Limb (tissue), 2 donors: ENCODE measurements around the gene LRRD1.
"Not testable (repeated sequence)": the region's sequence is repeated elsewhere in the genome, so short reads cannot be mapped to it uniquely, and the experiment has no call there.

Source experiments
- DNase-seq, 2 donors: peaks; one replicate each; pipeline ENCODE4 v3.0.0-alpha.2; 2016; ENCODE audit errors: extremely low spot score in 2 of 2

Gene LRRD1

DNA sequence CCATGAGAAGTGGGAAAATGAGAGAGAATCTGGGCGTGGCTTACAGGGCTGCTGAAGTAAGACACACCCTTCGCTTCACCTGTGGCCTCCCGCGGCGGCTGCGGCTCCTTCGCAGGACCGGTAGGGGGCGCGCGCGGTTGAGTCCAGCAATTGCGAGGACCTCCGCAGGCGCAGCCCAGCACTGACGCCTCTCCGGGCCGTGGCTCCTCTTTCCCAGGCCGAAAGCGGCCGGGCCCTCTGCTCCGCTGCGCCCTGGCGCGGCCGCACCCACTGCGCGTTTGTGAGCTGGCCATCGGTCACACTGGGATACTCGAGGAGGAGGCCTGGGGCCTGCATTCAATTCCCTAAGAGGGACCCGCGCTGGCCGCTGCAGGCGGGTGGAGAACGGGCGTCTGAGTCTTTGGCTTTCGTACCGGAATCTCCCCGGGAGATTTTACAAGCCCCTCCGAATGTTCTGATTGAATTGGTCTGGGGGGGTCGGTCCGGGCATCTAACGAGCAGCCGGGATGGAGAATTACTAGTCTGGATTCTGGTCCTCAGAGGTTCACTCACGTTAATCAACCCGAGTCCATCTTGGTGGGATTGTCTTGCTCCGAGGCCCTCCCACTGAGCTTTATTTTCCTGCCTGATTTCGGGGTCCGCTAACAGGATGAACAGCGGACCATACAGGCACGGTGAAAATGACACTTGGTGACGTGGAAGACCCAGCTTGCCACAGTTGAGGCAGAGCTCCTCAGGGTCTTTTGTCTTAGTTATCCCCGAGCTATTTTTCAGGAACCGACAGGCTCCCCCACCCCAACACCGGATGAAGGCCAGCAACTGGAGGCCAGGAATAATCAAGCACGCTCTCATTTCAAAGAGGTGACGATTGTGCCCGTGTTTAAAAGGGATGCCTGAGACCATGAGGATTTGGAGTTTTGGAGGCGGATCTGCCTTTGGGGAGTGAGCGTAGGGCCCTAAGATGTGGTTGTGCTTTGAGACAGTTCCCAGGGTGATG is at the start of gene LRRD1:
Gene LRRD1 (minus strand): TSS at position 215 of the 997 bp plus-strand sequence. CDS start 13,940 bp downstream, outside the sequence.
- peak; percentile 80 to 94 for DNase-seq

DNA sequence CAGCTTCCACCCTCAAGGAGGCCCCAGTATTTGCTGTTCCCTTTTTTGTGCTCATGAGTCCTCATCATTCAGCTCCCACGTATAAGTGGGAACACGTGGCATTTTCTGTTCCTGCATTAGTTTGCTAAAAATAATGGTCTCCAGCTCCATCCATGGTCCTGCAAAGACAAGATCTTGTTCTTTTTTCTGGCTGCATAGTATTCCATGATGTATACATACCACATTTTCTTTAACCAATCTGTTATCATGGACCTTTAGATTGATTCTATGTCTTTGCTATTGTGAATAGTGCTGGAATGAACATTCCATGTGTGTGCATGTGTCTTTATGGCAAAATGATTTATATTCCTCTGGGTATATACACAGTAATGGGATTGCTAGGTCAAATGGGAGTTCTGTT is 49.8 kb upstream of the LRRD1 start:
- DNase-seq, result no peak

DNA sequence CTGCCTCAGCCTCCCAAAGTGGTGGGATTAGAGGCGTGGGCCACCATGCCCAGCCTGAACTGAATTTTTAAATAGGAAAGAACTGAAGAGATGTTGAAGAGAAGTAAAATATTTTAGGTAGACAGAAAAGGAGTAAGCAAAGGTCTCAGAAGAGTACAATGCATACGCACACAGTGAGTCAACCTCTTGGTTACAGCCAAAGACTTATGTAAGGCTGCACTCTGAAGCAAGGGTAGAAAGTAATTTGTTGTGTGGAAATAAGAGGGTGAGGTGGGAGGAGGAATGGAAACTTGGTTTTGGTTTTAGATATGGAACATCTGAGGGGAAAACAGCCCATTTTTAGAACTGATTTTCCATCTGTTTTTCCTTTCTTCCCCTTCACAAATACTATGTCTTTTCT is 49.2 kb upstream of the LRRD1 start:
- DNase-seq, result no peak

DNA sequence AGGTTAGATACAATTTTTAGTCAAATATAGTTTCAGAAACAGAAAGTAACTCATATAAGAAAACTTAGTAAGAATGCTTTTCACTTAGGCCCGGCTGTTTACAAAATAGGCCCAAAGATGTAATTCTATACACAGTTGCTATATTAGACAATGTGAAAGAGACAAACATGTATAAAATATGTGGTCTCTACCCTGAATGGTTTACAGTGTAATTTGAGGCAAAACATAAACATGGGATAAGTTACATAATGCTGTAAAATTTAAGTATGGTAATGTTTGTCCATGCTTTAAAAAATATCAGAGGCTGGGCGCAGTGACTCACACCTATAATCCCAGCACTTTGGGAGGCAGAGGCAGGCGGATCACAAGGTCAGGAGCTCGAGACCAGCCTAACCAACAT is 48.0 kb upstream of the LRRD1 start:
- DNase-seq, result no peak

DNA sequence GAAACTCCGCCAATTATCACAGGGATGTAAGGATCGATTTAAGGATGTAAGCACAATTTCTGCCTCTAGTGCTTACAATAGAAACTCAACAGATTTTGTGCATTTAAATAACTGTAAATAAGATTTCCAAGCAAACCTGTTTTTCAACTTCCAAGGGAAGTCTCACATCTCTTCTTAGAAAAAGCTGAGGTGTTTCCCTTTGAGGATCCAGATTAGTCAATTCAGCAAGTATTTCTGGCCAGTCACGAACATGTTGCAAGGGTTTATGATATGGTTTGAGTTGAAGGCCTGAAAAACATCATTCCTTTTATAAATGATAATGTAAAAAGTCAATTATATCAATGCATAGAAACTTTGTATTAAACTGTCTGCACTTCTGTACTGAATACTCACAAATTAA is 42.8 kb upstream of the LRRD1 start:
- no peak for DNase-seq

DNA sequence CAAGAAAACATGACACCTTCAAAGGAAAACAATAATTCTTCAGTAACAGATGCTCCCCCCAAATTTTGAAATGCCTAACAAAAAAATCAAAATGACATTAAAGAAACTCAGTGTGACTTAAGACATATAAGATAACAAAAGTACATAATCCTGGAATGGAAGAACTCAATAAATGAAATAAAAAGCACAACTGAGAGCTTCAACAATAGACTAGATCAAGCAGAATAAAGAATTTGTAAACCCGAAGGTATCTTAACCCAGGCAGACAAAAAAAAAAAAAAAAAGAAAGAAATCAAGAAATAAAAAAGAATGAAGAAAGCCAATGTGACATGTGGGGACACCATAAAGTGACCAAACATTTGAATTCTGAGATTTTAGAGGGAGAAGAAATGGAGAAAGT is 27.7 kb upstream of the LRRD1 start:
- no peak for DNase-seq

DNA sequence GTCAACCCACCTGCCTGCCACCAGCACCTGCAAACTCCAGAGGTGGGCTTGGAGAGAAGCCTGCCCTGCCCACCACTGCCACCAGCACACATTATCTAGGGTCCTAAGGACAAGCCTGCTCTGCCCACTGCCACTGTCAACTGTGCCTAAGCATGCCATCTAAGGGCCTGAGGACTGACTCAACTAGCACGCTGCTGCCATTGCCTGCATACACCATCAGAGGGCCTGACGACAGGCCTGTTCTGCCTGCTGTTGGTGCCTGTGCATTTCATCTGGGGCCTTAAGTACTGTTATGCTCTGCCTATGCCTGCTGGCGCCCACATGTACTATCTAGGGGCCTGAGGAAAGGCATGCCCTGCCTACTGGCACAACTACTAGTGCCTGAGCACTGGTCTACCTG is 27.0 kb upstream of the LRRD1 start:
- no peak for DNase-seq

DNA sequence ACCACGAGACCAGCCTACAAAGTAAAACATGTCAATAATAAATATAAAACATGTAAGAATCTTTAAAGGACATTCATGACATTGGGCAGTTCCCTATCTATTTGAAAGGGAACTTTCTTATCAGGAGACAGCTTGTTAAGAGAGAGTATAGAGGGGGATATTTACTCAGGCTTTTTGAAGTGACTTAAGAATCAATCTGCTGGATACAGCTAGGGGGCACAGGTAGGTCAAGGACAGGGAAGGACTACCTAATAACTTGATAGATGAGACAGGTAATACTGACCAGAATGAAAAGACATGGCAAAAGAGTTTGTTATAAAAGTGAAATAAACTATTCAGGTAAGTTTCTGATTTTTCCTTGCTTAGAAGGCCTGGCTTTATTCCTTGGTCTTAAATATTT is 21.8 kb upstream of the LRRD1 start:
- no peak for DNase-seq

DNA sequence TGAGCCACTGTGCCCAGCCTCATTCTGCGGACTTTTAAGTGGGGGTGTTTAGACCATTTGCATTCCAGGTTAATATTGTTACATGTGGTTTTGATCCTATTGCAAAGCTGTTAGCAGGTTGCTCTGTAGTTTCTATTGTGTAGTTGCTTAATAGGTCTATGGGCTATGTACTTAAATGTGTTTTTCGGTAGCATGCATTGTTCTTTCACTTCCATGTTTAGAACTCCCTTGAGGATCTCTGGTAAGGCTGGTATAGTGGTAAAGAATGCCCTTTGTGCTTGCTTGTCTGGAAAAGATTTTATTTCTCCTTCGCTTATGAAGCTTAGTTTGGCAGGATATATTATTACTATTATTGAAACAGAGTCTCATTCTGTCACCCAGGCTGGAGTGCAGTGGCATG is 13.4 kb upstream of the LRRD1 start:
- no peak for DNase-seq

DNA sequence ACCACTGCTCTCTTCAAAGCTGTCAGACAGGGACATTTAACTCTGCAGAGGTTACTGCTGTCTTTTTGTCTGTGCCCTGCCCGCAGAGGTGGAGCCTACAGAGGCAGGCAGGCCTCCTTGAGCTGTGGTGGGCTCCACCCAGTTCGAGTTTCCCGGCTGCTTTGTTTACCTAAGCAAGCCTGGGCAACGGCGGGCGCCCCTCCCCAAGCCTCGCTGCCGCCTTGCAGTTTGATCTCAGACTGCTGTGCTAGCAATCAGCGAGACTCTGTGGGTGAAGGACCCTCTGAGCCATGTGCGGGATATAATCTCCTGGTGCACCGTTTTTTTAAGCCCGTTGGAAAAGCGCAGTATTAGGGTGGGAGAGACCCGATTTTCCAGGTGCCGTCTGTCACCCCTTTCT is 10.3 kb upstream of the LRRD1 start:
- not testable (repeated sequence) for DNase-seq

DNA sequence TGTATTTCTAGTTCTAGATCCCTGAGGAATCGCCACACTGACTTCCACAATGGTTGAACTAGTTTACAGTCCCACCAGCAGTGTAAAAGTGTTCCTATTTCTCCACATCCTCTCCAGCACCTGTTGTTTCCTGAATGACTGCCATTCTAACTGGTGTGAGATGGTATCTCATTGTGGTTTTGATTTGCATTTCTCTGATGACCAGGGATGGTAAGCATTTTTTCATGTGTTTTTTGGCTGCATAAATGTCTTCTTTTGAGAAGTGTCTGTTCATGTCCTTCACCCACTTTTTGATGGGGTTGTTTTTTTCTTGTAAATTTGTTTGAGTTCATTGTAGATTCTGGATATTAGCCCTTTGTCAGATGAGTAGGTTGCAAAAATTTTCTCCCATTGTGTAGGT is 5.4 kb upstream of the LRRD1 start:
- not testable (repeated sequence) for DNase-seq

DNA sequence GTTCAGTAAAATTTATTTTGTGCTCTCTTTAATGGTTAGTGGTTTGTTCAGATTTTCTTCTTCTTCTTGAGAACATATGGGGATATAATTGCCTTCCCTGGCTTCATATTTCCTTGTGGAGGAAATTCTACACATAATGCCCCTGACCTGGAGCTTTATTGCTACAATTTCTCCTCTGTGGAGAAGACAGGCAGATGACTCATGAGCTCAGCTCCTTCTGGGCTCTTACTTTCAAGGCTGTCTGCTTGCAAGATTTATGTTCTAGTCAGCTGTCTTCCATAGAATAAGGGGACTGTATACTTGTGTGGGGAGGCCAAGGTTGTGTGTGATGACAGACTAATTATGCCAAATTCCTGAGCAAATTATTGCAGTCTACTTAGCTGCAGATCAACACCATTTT is 1.6 kb downstream of the LRRD1 start:
- DNase-seq, result peak in 1 of 2 donors; percentile 21

DNA sequence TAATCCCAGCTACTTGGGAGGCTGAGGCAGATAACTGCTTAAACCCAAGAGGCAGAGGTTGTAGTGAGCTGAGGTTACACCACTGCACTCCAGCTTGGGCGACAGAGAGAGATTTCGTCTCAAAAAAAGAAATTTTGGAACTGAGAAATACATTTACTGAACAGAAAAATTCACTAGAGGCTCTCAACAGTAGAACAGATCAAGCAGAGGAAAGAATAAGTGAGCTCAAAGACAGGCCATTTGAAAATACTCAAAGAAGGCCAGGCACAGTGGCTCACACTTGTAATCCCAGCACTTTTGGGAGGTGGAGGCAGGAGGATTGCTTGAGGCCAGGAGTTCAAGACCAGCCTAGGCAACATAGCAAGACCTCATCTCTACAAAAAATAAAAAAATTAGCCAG is 9.4 kb downstream of the LRRD1 start:
- not testable (repeated sequence) for DNase-seq

DNA sequence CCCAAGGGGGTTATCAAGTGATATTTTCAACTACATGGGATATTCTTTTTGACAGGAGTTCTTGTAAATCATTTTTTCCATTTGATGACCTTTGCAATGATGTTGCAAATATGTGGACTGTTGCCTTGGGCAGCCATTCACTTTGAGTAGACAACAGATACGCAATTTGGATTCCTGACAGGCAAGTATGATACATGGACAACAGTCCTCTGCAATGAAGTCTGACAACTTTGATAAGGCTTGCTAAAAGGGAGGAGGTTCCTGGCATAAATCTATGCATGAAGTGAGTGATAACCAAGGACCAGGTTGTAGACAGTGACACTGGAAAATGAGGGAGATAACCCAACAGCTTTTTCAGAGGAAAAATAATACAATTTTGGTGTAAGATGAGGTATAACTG is 17.7 kb downstream of the LRRD1 start:
- DNase-seq, result no peak

DNA sequence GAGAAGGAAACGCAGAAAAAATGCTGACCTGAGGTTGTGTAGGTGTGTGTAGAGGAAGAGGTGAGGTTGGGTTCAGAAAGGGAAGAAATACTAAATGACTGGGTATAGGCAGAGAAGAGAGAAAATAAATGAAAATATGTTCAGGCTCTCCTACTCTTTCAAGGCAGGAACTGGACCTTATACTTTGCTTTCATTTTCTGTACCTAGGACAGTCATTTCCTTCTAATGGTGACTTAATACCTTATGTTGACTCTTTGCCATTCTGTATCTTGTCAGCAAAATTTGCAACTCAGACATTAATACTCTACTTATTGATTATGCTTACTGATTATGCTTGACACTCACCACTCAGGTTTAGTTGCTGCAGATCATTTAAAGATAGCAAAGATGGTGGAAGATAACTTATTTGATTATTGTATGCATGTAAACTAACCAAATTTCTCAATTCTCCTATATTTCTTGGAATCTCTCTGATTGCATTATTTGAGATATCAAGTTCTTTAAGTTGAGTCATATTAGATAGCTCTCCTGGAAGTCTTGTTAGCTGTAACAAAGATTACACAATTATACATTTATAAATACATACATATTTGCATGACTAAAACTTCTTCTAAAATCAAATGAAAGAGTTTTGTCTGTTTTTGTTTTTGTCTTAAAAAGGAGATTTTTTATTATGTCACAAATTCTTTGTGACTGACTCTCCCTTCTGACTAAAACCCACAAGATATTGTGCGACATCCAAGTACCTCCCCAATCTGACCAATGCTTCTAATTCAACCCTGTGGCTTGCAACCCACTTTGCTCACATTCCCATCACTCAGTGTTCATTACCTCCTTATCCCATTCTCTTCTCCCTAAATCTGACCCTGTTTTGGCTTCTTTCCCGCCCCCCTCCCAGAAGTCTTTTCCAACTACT is 20.0 kb downstream of the LRRD1 start:
- DNase-seq, result no peak

DNA sequence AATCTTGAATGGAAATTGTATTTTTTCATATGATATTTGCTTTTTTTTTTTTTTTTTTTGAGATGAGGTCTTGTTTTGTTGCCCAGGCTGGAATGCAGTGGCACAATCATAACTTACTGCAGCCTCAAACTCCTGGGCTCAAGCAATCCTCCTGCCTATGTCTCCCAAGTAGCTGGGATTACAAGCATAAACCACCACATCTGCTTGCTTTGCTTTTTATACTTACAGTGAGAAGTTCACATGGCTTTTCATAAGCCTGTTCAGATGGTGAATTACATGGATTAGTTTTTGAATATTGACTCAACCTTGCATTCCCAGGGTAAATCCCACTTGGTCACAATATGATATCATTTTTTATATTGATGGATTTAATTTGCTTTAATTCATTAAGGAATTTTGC is 22.0 kb downstream of the LRRD1 start:
- no peak for DNase-seq

DNA sequence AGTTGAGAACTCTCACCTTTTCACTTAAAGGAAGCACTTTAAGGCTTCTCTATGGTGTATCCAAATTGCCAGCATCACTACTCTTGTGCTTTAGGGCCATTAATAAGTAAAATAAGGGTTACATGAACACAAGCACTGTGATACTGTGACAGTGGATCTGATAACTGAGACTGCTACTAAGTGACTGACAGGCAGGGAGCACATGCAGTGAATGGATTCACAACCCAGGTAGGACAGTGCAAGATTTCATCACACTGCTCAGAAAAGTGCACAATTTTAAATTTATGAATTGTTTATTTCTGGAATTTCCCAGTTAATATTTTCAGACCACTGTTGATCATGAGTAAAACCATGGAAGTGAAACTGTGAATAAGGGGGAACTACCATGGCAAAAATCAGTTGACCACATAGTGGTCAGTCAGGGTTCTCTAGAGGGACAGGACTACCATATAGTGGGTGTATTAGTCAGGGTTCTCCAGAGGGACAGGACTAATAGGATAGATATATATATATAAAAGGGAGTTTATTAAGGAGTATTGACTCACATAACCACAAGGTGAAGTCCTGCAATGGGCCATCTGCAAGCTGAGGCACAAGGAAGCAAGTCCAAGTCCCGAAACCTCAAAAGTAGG is 23.7 kb downstream of the LRRD1 start:
- no peak for DNase-seq

DNA sequence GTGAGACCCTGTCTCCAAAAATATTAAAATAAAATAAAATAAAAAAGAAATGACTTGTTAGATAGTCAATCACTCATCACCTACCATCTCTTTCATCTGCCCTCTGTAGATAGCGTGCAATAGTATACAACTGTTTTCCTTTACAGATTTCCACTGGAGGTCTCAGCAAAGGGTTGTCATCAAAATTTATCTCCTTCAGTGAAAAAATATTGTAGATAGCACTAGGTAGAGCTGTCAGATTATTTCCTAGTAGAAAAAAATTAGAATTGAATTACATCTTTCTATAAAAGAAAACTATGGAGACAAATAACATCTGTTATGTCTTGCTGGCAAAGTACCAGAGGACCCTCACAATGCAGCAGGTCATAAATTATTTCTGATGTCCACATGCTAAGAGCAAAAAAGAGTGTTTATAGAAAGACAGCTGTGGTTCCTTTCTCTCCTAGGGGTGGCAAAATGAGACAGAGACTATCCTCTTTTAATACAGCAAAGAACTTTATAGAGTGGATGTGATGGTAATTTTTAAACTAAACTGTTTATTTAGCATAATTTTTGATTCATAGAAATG is 28.4 kb downstream of the LRRD1 start:
- no peak for DNase-seq

DNA sequence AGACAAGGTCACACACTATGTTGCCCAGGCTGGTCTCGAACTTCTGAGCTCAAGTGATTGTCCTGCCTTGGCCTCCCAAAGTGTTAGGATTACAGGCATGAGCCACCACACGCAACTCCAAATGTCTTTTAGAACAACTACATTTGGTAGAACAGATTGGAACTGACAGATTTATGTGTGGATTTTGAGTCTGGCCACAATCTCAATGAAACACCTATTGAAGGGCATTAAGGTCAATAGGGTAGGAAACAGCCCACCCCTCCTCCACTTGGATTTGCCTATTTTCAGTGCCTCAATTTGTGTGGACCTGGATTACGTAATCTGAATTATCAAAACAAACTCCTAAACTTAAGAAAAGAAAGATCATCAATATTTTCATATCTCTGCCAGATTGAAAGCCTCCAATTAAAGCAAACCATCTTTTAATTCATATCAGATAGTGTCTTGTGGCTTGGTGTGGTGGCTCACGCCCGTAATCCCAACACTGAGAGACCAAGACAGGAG is 29.2 kb downstream of the LRRD1 start:
- DNase-seq, result no peak

DNA sequence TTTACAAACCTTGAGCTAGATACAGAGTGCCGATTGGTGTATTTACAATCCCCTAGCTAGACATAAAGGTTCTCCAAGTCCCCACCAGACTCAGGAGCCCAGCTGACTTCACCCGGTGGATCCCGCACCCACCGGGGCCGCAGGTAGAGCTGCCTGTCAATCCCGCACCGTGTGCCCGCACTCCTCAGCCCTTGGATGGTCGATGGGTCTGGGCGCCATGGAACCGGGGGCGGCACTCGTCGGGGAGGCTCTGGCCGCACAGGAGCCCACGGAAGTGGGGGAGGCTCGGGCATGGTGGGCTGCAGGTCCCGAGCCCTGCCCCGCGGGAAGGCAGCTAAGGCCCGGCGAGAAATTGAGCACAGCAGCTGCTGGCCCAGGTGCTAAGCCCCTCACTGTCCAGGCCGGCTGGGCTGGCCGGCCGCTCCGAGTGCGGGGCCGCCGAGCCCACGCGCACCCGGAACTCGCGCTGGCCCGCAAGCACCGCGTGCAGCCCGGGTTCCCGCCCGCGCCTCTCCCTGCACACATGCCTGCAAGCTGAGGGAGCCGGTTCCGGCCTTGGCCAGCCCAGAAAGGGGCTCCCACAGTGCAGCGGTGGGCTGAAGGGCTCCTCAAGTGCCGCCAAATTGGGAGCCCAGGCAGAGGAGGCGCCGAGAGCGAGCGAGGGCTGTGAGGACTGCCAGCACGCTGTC is 35.6 kb downstream of the LRRD1 start:
- not testable (repeated sequence) for DNase-seq

DNA sequence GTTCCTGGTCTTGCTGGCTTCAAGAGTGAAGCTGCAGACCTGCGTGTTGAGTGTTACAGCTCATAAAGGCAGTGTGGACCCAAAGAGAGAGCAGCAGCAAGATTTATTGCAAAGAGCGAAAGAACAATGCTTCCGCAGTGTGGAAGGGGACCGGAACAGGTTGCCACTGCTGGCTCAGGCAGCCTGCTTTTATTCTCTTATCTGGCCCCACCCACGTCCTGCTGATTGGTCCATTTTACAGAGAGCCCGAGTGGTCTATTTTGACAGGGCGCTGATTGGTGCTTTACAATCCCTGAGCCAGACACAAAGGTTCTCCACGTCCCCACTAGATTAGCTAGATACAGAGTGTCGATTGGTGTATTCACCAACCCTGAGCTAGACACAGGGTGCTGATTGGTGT is 36.2 kb downstream of the LRRD1 start:
- DNase-seq, result not testable (repeated sequence)
